HUDEP-2 (cell line): ENCODE measurements around the gene TICRR.
"Not testable (repeated sequence)": the region's sequence is repeated elsewhere in the genome, so short reads cannot be mapped to it uniquely, and the experiment has no call there.

Experiments
- DNase-seq, 76 experiments: peaks; one replicate each; lab custom pipeline; 2025; ENCODE audit not compliant: unreplicated experiment in 76 of 76; lab: John Stamatoyannopoulos, UW

Gene TICRR, protein sequence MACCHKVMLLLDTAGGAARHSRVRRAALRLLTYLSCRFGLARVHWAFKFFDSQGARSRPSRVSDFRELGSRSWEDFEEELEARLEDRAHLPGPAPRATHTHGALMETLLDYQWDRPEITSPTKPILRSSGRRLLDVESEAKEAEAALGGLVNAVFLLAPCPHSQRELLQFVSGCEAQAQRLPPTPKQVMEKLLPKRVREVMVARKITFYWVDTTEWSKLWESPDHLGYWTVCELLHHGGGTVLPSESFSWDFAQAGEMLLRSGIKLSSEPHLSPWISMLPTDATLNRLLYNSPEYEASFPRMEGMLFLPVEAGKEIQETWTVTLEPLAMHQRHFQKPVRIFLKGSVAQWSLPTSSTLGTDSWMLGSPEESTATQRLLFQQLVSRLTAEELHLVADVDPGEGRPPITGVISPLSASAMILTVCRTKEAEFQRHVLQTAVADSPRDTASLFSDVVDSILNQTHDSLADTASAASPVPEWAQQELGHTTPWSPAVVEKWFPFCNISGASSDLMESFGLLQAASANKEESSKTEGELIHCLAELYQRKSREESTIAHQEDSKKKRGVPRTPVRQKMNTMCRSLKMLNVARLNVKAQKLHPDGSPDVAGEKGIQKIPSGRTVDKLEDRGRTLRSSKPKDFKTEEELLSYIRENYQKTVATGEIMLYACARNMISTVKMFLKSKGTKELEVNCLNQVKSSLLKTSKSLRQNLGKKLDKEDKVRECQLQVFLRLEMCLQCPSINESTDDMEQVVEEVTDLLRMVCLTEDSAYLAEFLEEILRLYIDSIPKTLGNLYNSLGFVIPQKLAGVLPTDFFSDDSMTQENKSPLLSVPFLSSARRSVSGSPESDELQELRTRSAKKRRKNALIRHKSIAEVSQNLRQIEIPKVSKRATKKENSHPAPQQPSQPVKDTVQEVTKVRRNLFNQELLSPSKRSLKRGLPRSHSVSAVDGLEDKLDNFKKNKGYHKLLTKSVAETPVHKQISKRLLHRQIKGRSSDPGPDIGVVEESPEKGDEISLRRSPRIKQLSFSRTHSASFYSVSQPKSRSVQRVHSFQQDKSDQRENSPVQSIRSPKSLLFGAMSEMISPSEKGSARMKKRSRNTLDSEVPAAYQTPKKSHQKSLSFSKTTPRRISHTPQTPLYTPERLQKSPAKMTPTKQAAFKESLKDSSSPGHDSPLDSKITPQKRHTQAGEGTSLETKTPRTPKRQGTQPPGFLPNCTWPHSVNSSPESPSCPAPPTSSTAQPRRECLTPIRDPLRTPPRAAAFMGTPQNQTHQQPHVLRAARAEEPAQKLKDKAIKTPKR (N-terminal part only)

DNA sequence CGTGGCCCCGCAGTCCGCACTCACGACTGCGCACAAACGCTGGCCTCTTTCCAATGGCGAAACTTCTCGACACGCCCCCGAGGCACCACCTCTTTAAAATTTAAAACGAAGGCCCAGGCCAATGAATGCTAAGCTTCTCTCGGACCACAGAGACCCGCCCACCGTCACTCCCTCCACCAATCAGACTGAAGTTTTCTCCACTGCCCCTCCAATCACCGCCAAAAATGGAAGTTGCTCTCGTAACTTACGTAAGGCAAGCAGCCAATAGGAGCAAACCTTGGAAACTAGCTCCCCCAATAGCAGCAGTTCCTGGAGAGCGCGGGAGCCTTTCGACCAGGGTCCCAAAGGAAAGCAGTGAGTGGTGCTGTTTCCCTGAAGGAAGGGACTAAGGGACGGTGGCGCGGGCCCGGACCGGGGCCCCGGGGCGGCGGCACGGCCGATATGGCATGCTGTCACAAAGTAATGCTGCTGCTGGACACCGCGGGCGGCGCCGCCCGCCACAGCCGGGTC is at the start of gene TICRR:
TICRR (plus strand) TSS at position 324 of the 510 bp plus-strand sequence; CDS start at position 442, 118 bp downstream.
- peak in 75 of 76 experiments; percentile 46 to 99 (median 97) for DNase-seq

DNA sequence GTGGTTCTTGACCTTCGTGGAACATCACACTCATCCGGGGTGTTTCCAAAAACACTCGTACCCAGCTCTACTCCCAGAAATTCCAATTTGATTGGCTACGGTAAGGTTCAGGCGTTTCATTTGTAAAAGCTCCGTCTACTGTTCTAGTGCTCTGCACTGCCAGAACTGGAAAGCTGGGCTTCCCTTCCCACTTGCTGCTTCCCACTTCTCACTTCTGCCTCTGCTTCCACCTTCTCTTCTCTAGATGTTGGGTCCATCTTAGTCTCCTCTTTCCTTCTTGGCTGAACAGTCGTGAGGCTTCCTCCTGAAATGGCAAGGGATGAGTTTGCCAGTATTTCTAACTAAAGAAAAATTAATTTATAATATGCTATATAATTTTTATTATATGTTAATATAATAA is 49.1 kb upstream of the TICRR start:
- DNase-seq: no peak

DNA sequence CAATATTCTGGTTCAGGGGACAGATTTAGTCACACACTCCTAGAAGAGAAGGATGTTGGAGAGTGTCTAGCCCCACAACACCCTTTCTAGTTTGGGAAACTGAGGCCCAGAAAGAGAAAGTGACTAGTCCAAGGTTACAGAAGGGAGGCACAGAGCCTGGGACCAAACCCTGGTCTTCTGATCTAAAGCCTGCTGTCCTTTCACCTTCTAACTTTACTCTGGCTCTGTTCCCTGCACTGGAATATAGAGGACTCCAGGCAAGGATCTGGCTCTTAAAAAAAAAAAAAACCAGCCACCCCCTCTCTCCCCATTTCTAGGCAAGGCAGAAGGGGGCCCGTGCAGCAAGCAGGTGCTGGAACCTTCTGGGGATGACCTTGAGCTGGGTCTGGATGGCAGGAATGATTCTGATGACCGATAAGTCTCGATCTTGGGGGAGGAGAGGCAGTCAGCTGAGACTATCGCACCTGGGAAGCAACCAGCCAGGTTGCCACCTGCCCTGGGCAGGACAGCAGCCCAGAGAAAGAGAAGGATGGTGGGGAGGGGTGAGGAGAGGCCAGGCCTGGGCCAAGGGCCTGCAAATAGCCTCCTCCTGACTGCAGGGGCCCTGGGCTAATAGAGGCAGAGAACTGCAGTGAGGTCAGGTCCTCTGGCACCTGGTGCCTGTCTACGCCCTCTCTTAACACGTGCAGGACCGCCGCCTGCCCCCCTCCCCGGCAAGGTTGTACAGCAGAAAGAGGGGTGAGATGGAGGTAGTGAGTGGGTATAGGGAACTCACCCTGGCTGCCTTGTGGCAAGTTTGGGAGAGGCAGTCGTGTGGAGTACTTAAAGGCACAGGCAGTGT is 48.4 kb upstream of the TICRR start:
- DNase-seq: no peak

DNA sequence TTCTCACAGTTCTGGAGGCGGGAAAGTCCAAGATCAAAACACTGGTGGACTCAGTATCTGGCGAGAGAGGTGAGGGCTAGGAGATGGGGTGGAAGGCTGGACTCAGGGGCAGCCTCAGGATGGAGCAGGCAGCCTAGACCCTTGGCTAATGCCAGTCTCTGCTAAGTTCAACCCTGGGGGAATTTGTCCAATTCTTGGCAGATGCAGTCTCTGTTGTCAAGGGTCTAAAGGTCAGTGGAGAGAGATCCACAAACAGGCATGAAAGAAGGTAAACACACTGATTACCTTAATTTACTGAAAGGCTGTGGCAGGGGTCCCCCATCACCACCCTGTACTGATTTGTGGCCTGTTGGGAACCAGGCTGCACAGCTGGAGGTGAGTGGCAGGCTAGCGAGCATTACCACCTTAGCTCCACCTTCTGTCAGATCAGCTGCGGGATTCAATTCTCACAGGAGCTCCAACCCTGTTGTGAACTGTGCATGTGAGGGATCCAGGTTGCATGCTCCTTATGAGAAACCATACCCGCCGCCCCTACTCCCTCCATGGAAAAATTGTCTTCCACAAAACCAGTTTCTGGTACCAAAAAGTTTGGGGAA is 46.4 kb upstream of the TICRR start:
- no peak for DNase-seq

DNA sequence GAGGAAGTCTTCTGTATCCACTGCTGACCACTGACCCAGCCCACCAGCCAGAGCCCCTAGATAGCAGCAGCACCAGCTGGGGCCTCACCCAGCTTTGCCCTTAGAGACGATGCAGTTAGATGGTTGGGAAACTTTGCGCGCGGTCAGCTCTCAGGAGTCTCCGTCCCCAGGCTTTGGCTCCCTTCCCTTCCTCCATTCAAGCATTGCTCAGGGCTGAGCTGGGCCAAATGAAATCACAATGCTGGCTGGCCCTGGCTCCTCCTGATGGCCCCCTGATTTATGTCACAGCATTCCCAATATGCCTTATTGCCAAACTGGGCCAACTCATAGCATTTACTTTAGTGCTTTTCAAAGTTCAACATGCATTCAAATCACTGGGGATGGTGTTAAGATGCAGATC is 44.3 kb upstream of the TICRR start:
- no peak for DNase-seq

DNA sequence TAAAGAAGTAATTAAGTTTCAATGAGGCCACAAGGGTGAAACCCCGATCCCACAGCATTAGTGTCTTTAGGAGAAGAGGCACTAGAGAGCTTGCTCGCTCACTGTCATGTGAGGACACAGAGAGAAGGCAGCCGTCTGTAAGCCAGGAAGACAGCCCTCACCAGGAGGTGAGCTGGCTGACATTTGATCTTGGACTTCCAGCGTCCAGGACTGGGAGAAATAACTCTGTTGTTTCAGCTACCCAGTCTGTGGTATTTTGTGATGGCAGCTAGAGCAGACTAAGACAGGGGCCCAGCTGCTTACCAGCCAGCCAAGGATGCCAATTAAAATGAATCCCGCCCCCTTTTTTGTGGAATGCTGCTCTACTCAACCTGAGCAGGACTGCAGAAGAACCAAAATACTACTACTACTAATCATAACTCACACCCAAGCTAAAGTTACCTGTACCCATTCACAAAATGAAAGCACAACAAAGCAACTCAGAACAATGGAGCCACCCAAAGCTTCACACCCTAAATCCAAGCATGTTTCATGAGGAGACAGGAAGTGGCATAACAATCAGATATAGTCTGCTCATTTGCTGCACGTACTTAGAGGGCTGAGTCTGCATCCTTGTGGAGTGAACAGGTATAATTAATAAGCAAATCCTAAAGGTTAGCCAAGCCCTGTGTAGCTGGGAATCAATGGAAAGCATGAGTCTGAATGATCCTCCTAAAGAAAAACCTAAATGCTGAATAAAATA is 43.3 kb upstream of the TICRR start:
- no peak for DNase-seq

DNA sequence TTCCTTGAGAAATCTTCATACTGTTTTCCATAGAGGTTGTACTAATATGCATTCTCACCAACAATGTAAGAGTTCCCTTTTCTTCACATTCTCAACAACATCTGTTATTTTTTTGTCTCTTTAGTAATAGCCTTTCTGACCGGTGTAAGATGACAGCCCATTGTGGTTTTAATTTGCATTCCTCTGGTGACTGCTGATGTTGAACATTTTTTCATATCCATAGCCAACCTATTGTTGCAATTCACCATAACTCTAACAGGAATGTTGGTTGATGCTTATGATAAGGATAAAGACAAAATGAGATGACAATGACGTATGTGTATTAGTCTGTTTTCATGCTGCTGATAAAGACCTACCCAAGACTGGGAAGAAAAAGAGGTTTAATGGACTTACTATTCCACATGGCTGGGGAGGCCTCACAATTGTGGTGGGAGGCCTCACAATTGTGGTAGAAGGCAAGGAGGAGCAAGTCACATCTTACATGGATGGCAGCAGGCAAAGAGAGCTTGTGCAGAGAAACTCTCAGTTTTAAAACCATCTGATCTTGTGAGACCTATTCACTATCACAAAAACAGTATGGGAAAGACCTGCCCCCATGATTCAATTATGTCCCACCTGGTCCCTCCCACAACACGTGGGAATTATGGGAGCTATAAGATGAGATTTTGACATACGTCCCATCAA is 41.3 kb upstream of the TICRR start:
- no peak for DNase-seq

DNA sequence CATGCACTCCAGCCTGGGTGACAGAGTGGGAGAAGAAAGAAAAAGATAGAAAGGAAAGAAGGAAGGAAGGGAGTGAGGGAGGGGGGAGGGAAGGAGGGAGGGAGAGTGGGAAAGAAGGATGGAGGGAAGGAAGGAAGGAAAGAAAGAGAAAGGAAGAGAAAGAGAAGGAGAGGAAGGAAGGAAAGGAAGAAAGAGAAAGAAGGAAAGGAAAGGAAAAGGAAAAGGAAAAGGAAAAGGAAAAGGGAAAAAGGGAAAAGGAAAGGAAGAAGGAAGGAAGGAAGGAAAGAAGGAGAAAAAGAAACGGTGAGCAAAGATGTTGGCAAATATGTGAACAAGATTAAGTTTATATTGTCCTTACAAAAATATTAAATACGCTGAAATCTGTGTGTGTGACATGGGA is 36.2 kb upstream of the TICRR start:
- no peak for DNase-seq

DNA sequence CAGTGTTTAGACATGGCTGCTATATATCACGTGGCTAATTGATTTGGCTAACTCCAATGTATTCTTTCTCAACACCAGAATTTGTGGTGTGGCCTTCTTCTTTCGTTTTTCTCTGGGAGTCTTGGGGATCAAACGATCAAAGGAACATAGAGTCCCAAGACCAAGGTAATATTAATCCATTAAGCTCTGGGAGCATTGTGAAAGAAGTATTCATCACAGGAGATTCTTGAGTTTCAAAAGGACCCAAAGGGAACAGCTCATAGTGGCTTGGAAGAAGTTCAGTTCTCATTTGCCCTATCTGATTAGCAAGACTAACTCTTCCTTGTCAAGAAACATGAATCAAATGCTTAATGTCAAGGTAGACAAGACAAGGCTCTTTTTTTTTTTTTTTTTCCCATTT is 32.9 kb upstream of the TICRR start:
- DNase-seq: no peak

DNA sequence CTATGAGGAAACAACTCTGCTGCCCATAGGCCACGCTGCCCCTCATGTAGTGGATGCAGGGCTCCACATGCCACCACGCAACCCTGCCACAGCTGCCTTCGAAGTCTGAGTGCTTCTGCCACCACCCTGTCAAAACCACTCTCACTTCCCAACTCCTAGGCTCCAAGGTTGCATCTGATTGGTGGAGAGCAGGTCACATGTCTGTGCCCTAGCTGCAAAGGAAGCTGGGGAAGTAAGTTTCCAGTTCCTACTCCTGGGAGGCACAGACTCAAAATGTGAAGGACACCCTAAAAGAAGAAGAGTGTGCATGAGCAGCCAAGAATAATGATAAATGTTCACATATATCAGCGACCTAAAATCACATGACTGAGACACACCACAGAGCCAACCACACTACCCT is 31.9 kb upstream of the TICRR start:
- DNase-seq: no peak

DNA sequence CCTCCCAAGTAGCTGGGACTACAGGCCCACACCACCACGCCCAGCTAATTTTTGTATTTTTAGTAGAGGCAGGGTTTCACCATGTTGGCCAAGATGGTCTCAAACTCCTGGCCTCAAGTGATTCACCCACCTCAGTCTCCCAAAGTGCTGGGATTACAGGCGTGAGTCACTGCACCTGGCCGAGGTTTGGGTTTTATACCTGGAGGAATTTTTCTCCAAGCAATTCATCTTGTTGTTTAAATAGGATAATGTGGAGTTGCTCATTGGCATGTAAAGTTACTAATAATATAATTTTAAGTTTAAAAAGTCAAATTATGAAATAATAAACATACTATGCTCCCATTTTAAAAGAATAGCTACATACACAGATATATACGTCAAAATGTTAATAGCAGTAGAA is 26.1 kb upstream of the TICRR start:
- not testable (repeated sequence) for DNase-seq

DNA sequence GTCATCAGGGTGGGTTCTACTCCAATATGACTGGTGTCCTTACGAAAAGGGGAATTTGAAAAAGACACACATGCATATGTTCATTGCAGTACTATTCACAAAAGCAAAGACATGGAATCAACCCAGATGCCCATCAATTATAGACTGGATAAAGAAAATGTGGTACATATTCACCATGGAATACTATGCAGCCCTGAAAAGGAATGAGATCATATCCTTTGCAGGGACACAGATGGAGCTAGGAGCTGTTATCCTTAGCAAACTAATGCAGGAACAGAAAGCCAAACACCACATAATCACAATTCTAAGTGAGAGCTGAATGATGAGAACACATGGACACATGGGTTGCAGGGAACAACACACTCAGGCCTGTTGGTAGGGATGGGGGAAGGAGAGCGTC is 24.8 kb upstream of the TICRR start:
- no peak for DNase-seq

DNA sequence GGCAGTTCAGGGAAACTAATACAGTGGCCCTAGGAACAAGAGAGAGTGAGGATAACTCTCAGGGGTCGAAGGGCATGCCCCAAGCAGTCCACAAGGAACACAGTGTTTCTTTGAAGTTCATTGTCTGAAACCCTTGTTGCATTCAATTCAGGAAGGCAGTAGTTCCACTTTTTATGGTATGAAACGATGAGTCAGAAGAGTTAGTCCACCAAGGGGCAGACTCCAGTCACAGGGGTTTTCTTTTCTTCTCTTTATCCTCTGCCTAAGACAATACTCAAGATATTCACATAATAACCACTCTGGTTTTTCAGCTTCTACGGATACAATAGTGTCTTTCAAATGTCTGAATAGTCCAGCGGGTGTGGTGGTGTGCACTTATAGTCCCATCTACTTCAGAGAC is 23.7 kb upstream of the TICRR start:
- no peak for DNase-seq

DNA sequence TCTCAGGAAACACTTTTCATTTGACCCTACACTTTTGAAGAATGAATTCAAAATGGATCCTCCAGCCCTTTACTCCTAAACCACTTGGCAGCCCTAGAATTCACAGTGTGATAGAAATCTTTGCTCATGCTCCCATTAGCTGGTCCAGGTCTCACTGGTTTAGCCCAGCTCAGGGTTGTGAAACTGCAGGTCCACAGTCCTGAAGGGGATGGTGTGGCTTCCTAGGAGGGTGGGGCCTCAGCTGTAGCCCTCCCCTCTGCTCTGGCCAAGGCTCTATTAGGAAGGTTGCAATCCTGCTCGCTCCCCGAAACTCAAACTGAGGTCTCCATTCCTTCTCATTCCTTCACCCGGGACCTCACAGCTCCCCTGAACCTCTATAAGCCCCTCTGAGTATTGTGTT is 21.6 kb upstream of the TICRR start:
- no peak for DNase-seq

DNA sequence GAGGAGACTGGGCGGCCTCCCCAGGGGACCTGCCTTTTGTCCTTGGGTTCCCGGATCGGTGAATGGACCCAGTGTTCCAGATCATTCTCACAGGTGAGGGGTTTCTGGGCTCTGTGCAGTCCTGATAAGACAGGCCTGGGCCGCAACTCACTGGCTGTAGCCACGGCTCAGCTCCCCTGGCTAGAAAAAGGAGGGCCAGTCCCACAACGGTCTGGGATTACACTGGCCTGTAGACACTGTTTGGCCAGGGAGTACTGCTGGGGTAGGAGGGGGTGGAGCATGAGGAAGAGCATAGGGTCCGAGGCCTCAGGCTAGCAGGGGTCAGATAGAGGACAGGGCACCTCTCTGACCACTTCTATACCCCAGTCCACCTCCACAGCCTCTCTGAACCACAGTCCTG is 21.0 kb upstream of the TICRR start:
- no peak for DNase-seq

DNA sequence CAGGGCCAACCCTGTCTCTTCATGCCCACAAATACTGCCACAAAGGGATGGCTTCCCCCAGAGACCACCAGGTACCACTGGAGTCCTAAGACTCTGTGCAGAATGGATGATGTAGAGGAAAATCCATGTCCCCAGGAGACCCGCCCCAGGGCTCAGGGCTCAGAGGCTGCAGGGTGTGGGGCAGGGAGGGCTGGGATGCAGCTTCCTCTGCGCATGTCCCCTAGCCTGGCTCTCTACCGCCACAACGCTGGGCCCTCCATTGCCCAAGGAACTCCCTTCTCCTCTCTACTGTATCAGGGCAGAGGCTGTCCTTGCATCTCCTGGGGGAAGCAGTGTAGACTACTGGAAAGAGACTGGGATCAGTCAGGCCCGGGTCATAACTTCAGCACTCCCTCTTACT is 19.5 kb upstream of the TICRR start:
- no peak for DNase-seq

DNA sequence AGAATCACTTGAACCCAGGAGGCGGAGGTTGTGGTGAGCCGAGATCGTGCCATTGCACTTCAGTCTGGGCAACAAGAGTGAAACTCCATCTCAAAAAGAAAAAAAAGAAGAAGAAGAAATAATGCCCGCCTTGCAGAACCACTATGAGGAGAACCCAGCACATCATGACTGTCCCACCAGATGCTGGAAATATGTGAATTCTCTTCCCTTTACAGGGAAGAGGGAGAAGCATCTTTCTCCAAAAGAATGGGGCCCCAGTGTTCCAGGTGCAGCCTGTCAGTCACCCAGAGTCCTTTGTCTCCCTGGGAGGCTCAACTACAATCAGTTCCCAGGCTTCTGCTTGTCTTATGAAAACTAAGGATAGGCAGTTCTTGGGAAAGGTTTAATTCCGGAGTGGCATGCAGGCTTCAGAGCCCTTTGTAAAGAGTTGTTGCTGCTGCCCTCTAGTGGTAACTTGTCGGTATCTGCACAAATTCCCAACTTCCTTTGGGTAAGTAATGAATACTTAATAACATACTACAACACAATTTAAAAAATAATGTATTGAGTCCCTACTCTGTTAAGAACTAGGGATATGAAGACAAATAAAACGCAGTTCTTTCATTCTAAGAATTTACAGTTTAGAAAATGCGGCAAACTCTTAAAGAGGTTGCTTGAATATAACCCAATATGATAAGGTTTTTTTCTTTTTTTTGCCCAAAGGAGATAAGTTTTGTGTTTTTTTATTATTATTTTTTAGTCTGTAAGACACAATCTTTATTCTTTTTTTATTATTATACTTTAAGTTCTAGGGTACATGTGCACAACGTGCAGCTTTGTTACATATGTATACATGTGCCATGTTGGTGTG is 18.6 kb upstream of the TICRR start:
- DNase-seq: peak in 41 of 76 experiments; percentile 3 to 58 (median 19)
